SK-N-SH (cell line): ENCODE results near the gene FMNL1. TPM values are rescaled to one million over a fixed set of nuclear protein-coding genes. Genes with fewer than 3 reads are reported as not detected.

Experiments used
- CTCF ChIA-PET: fragments of 300-600, 350-600 bp; formaldehyde crosslinking; extraction: SDS; loops from one replicate; lab custom pipeline; 2021; lab: Yijun Ruan, JAX
- POLR2A ChIA-PET: fragments of 350-600 bp; sonication (Branson Sonifier 250); formaldehyde crosslinking; extraction: SDS; loops from one replicate; lab custom pipeline; 2020; ENCODE audit warnings: antibody characterized with exemption, inconsistent platforms; lab: Yijun Ruan, JAX
- DNase-seq: peaks from one replicate; pipeline ENCODE4 v3.0.0; 2012
- H2AFZ ChIP-seq: fragments of 200-600 bp; sonication (generic); 2 replicates; pipeline ENCODE4 v1.8.1; 2016; ENCODE audit warnings: antibody characterized with exemption, mild to moderate bottlenecking, low read depth
- H3F3A ChIP-seq: fragments of 200-600 bp; sonication (generic); replicated peaks from 2 replicates; pipeline ENCODE3; 2016; ENCODE audit warnings: antibody characterized with exemption, mild to moderate bottlenecking; ENCODE audit not compliant: insufficient read depth
- H3K27ac ChIP-seq, 2 experiments: fragments of 200-500 bp in 1 of 2; fragments of 200-600 bp in 1 of 2; sonication (Bioruptor generic) in 1 of 2; sonication (generic), shearing (Covaris generic) in 1 of 2; 2 replicates each; pipeline versions ENCODE4 v1.5.1 to v1.6.1; 2014 to 2016; ENCODE audit warnings: low read depth in 2 of 2, inconsistent platforms in 1 of 2, low read length in 1 of 2, mild to moderate bottlenecking in 1 of 2, mixed read lengths in 1 of 2
- H3K27me3 ChIP-seq: fragments of 200-600 bp; sonication (generic), shearing (Covaris generic); 2 replicates; pipeline ENCODE4 v1.6.1; 2016; ENCODE audit warnings: mixed run types; ENCODE audit not compliant: insufficient read depth
- H3K36me3 ChIP-seq, 2 experiments: fragments of 200-500 bp in 1 of 2; fragments of 200-600 bp in 1 of 2; sonication (Bioruptor generic) in 1 of 2; sonication (generic) in 1 of 2; replicated peaks in 1 of 2; 2 replicates each; pipeline versions ENCODE3 to v1.5.1; 2014 to 2016; ENCODE audit warnings: low read length in 1 of 2, mild to moderate bottlenecking in 1 of 2; ENCODE audit not compliant: insufficient read depth in 2 of 2, control insufficient read depth in 1 of 2
- H3K4me1 ChIP-seq, 2 experiments: fragments of 200-500 bp in 1 of 2; fragments of 200-600 bp in 1 of 2; sonication (Bioruptor generic) in 1 of 2; sonication (generic), shearing (Covaris generic) in 1 of 2; 2 replicates each; pipeline versions ENCODE4 v1.5.1 to v1.6.1; 2014 to 2016; ENCODE audit warnings: low read depth in 1 of 2, low read length in 1 of 2, mixed run types in 1 of 2; ENCODE audit not compliant: insufficient read depth in 2 of 2, control insufficient read depth in 1 of 2
- H3K4me2 ChIP-seq: fragments of 200-600 bp; sonication (generic), shearing (Covaris generic); 2 replicates; pipeline ENCODE4 v1.6.1; 2017; ENCODE audit warnings: mixed run types
- H3K4me3 ChIP-seq, 2 experiments: fragments of 200-500 bp in 1 of 2; fragments of 200-600 bp in 1 of 2; sonication (Bioruptor generic) in 1 of 2; sonication (generic), shearing (Covaris generic) in 1 of 2; 2 replicates each; pipeline versions ENCODE4 v1.5.1 to v1.8.1; 2014 to 2016; ENCODE audit warnings: low read depth in 2 of 2, inconsistent platforms in 1 of 2, low read length in 1 of 2, mild to moderate bottlenecking in 1 of 2, mixed read lengths in 1 of 2, moderate library complexity in 1 of 2
- H3K79me2 ChIP-seq: fragments of 200-600 bp; sonication (generic); 2 replicates; pipeline ENCODE4 v1.8.1; 2017; ENCODE audit warnings: mild to moderate bottlenecking; ENCODE audit not compliant: insufficient read depth
- H3K9ac ChIP-seq: fragments of 200-600 bp; sonication (generic); 2 replicates; pipeline ENCODE4 v1.6.1; 2017; ENCODE audit warnings: mixed run types
- H3K9me2 ChIP-seq: fragments of 200-600 bp; sonication (generic); 2 replicates; pipeline ENCODE4 v1.6.1; 2017; ENCODE audit warnings: mixed run types
- H3K9me3 ChIP-seq: fragments of 200-600 bp; sonication (generic); 2 replicates; pipeline ENCODE4 v1.6.1; 2017; ENCODE audit warnings: mixed run types, mild to moderate bottlenecking, moderate library complexity
- H4K20me1 ChIP-seq: fragments of 200-600 bp; sonication (generic); 2 replicates; pipeline ENCODE4 v1.6.1; 2017; ENCODE audit warnings: mild to moderate bottlenecking, mixed run types; ENCODE audit not compliant: insufficient read depth
- EP300 ChIP-seq, 2 experiments: IDR thresholded peaks; 2 replicates each; pipeline versions ENCODE4 v1.4.0 to v1.6.1; 2012; ENCODE audit warnings: borderline replicate concordance in 1 of 2, low read depth in 1 of 2, low read length in 1 of 2
- FOXM1 ChIP-seq: IDR thresholded peaks from 2 replicates; pipeline ENCODE4 v1.4.0; 2012; ENCODE audit warnings: low read depth, mild to moderate bottlenecking
- GABPA ChIP-seq: IDR thresholded peaks from 2 replicates; pipeline ENCODE4 v1.4.0; 2012; ENCODE audit warnings: low read depth, mild to moderate bottlenecking
- GATA2 ChIP-seq: sonication (generic); formaldehyde crosslinking; IDR thresholded peaks from 2 replicates; pipeline ENCODE4 v1.5.0; 2020; ENCODE audit warnings: mild to moderate bottlenecking, missing genetic modification reagents
- JUND ChIP-seq: IDR thresholded peaks from 2 replicates; pipeline ENCODE4 v1.4.0; 2012
- MEF2A ChIP-seq: IDR thresholded peaks from 2 replicates; pipeline ENCODE4 v1.4.0; 2012; ENCODE audit warnings: low read depth, borderline replicate concordance
- NFIC ChIP-seq: IDR thresholded peaks from 2 replicates; pipeline ENCODE4 v1.4.0; 2012; ENCODE audit warnings: borderline replicate concordance
- NRF1 ChIP-seq: IDR thresholded peaks from 2 replicates; pipeline ENCODE4 v1.6.1; 2012; ENCODE audit warnings: low read depth, mild to moderate bottlenecking, low read length
- RAD21 ChIP-seq: IDR thresholded peaks from 2 replicates; pipeline ENCODE4 v1.6.1; 2012; ENCODE audit warnings: mild to moderate bottlenecking, low read length
- RXRA ChIP-seq: IDR thresholded peaks from 2 replicates; pipeline ENCODE4 v1.4.0; 2012; ENCODE audit warnings: low read depth, mild to moderate bottlenecking, borderline replicate concordance
- SIN3A ChIP-seq: IDR thresholded peaks from 2 replicates; pipeline ENCODE4 v1.6.1; 2012; ENCODE audit warnings: low read depth, mild to moderate bottlenecking, low read length, moderate library complexity, borderline replicate concordance
- SMC3 ChIP-seq: IDR thresholded peaks from 2 replicates; pipeline ENCODE4 v1.6.1; 2012; ENCODE audit warnings: low read depth, low read length, improper control_type of control experiment
- TEAD4 ChIP-seq: IDR thresholded peaks from 2 replicates; pipeline ENCODE4 v1.4.0; 2012; ENCODE audit warnings: mild to moderate bottlenecking, borderline replicate concordance; ENCODE audit not compliant: insufficient read depth
- YY1 ChIP-seq: IDR thresholded peaks from 2 replicates; pipeline ENCODE4 v1.4.0; 2012; ENCODE audit warnings: low read depth, mild to moderate bottlenecking
- WGBS: methylation state at CpG from one replicate; pipeline ENCODE4 v1.1.6; 2017; ENCODE audit warnings: low lambda C conversion rate; 5-methylcytosine and 5-hydroxymethylcytosine counted together
- polyA plus RNA-seq, 3 experiments: library from polyadenylated mRNA; depleted of rRNA; stranded (reverse); fragments of >200 nt; gene quantifications; 2 replicates each; pipeline ENCODE4 v1.2.3, GENCODE V29; 2012
- TF ChIP-seq, protein P1 (sequence below): fragments of 150-350 bp; IDR thresholded peaks from 2 replicates; pipeline ENCODE4 v1.6.1; 2016; ENCODE audit warnings: mild to moderate bottlenecking, low read depth, low read length

The FMNL1 gene
- polyA plus RNA-seq, 1 of the 3 experiments (the other 2 are of a cell fraction): 2.8 TPM

DNA sequence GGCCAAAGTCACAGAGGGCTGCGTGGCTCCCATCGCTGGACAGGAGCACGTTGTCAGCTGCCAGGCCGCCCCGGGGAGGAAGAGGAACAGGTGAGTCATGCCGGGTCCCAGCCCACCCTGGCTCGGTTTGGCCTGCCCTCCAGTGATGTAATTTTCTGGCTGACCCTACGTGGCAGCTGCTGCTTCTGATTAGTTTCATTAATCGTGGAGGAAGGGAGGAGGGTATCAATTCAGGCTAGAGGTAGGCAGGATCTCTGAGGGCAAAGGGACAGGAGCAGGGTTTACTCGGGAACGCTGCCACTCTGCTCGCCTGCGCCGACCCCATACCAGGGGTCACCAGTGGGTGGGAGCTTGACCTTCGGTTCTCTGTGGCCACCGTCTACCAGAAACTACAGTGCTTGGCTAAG lies 51.9 kb downstream of the FMNL1 start:
- H3K9me2 ChIP-seq: no peaks in the 10 kb centered on the region
- WGBS: 74% methylated on average over 13 of the region's 16 CpGs
- no peak overlapping the region for H2AFZ ChIP-seq
- H3K27ac ChIP-seq: no peak overlapping the region
- H3K4me1 ChIP-seq: peaks cover 6% of the 10 kb centered on the region in 2 experiments; a peak in 2 of 4 replicates
- ChIA-PET POLR2A (no interaction called here), CTCF (no interaction called here)
- peaks cover 4% of the 10 kb centered on the region; the same call in 1 of the 2 replicates for H3K79me2 ChIP-seq
- H3K4me3 ChIP-seq: no peak overlapping the region
- no peak overlapping the region for H3K4me2 ChIP-seq
- H3K9ac ChIP-seq: no peak overlapping the region
- peaks cover 19% of the 10 kb centered on the region for H3F3A ChIP-seq
- DNase-seq: no peak
- peaks cover 38 to 55% of the 10 kb centered on the region in 2 experiments for H3K36me3 ChIP-seq
- no peak for TF ChIP-seq GATA2 (CRISPR knock-in tag)
- TF ChIP-seq JUND: no peak
- no peak for TF ChIP-seq EP300 (IDR thresholded peaks at IDR 0.05; ENCODE audit: borderline replicate concordance in 1 of 2, low read depth in 1 of 2, low read length in 1 of 2)
- TF ChIP-seq SMC3: no peak
- TF ChIP-seq SIN3A: no peak
- no peaks in the 10 kb centered on the region for H3K27me3 ChIP-seq
- no peaks in the 10 kb centered on the region for H3K9me3 ChIP-seq
- H4K20me1 ChIP-seq: peaks cover 14% of the 10 kb centered on the region; the same call in 1 of the 2 replicates

DNA sequence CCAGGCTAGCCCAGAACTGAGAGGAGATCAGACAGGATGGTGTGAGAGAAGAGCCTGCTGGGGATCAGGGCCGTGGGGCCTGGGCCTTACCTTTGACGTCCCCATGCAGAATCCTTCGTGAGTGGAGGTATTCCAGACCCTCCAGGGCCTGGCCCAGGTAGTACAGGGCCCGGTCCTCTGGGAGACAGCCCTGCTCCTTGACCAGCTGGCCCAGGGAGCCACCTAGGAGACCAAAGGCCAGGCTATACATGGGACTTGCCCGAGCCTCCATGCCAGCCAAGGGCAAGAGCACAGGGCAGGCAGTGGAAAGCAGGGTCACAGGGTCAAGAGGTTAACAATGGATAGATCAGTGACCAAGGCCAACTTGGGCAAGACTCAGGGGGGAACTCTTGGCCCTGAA lies 52.3 kb downstream of the FMNL1 start:
- H3K27ac ChIP-seq: peak overlapping the region in 1 of 2 experiments; percentile 18; a peak in 1 of 4 replicates
- no peak overlapping the region for H3K4me2 ChIP-seq
- peaks cover 17% of the 10 kb centered on the region; the same call in 1 of the 2 replicates for H4K20me1 ChIP-seq
- POLR2A ChIA-PET: no interaction called here
- H3K27me3 ChIP-seq: no peaks in the 10 kb centered on the region
- TF ChIP-seq GATA2 (CRISPR knock-in tag): no peak
- no peak for TF ChIP-seq NFIC
- no peak for TF ChIP-seq SIN3A
- TF ChIP-seq RXRA: no peak
- TF ChIP-seq, all 33 proteins: peak for 0
- no peak overlapping the region for H3K9ac ChIP-seq
- peaks cover 35 to 53% of the 10 kb centered on the region in 2 experiments for H3K36me3 ChIP-seq
- DNase-seq: no peak
- 87% methylated on average over 3 of the region's 5 CpGs for WGBS
- CTCF ChIA-PET: interaction anchor here (4.1 kb wide), 1 partner anchor 111 kb away, joined by 51 read pairs; no protein-coding TSS in a partner anchor
- no peak overlapping the region for H2AFZ ChIP-seq
- no peaks in the 10 kb centered on the region for H3K9me2 ChIP-seq
- H3F3A ChIP-seq: peaks cover 22% of the 10 kb centered on the region
- peaks cover 6% of the 10 kb centered on the region in 2 experiments; a peak in 2 of 4 replicates for H3K4me1 ChIP-seq
- no peak overlapping the region for H3K4me3 ChIP-seq
- peaks cover 4% of the 10 kb centered on the region; the same call in 1 of the 2 replicates for H3K79me2 ChIP-seq
- no peaks in the 10 kb centered on the region for H3K9me3 ChIP-seq

DNA sequence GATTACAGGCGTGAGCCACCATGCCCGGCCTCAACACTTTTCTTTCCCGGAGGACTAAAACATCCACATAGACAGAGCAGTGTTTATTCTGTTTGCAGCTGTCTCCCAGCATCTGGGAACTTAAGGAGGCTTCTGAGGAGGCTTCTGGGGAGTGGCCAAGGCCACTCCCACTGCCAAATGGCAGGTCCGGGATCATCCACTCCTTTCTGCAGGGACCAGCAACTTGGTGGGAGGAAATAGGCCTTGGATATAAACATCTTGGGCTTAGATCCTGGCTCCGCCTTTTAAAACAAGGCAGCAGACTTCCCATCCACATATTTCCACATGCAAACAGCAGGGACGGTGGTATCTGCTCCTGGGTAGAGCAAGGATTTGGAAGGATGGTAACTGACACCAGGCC lies 54.3 kb downstream of the FMNL1 start:
- H3K4me2 ChIP-seq: no peak overlapping the region
- H3K9ac ChIP-seq: no peak overlapping the region
- ChIA-PET POLR2A (no interaction called here), CTCF (interaction anchor here (1.1 to 4.1 kb wide), 6 partner anchors 29 to 118 kb away, joined by 3 to 51 read pairs (median 9); partner anchors contain the start of gene FMNL1)
- no peak overlapping the region for H3K27ac ChIP-seq
- DNase-seq: no peak
- H3K4me3 ChIP-seq: no peak overlapping the region
- WGBS: 81% methylated on average over 6 of the region's 6 CpGs
- no peak overlapping the region for H2AFZ ChIP-seq
- peaks cover 6% of the 10 kb centered on the region in 2 experiments; a peak in 2 of 4 replicates for H3K4me1 ChIP-seq
- peaks cover 17% of the 10 kb centered on the region; the same call in 1 of the 2 replicates for H4K20me1 ChIP-seq
- peaks cover 4% of the 10 kb centered on the region; the same call in 1 of the 2 replicates for H3K79me2 ChIP-seq
- TF ChIP-seq MEF2A: no peak
- TF ChIP-seq RAD21: no peak
- TF ChIP-seq FOXM1: no peak
- TF ChIP-seq TEAD4: no peak
- no peak for TF ChIP-seq NFIC
- no peak for TF ChIP-seq GABPA
- TF ChIP-seq, protein P1, sequence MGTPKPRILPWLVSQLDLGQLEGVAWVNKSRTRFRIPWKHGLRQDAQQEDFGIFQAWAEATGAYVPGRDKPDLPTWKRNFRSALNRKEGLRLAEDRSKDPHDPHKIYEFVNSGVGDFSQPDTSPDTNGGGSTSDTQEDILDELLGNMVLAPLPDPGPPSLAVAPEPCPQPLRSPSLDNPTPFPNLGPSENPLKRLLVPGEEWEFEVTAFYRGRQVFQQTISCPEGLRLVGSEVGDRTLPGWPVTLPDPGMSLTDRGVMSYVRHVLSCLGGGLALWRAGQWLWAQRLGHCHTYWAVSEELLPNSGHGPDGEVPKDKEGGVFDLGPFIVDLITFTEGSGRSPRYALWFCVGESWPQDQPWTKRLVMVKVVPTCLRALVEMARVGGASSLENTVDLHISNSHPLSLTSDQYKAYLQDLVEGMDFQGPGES: no peak
- TF ChIP-seq NRF1: no peak
- no peak for TF ChIP-seq YY1
- TF ChIP-seq SIN3A: no peak
- H3K9me2 ChIP-seq: no peaks in the 10 kb centered on the region
- H3K9me3 ChIP-seq: no peaks in the 10 kb centered on the region
- no peaks in the 10 kb centered on the region for H3K27me3 ChIP-seq
- H3F3A ChIP-seq: peaks cover 30% of the 10 kb centered on the region
- peaks cover 16 to 46% of the 10 kb centered on the region in 2 experiments for H3K36me3 ChIP-seq
